Measurements from ENCODE around the gene SGPP2. TPM values are rescaled to one million over a fixed set of nuclear protein-coding genes. Genes with fewer than 3 reads are reported as not detected.

The SGPP2 gene
- total RNA-seq, 2 donors from 2014 or later: 3.3 to 3.7 TPM

DNA sequence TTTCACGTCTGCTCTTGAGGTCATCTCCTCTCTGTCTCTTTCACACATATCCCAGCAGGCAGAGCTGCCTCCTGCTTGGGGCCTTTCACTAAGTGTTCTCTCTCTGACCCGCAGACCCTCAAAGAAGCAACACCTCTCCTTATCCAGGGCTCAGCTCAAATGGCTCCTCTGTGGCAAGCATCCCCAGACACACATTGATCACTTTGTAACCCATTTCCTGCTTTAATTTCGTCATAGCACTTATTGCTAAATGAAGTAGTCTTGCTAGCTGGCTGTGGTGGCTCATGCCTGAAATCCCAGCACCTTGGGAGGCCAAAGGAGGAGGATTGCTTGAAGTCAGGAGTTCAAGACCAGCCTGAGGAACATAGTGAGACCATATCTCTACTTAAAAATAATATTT, 41.4 kb downstream of the SGPP2 start:
- Histone ChIP-seq H3K4me1 (replicated peaks) (no peaks in the 10 kb centered on the region), H3K36me3 (no peaks in the 10 kb centered on the region), H3K27me3 (replicated peaks; ENCODE audit: insufficient read depth) (no peaks in the 10 kb centered on the region), H3K27ac (no peak overlapping the region), H3K4me3 (no peak overlapping the region), H3K9me3 (no peaks in the 10 kb centered on the region)
- DNase-seq (ENCODE audit: low spot score): no peak
- no peak for TF ChIP-seq POLR2A (IDR thresholded peaks at IDR 0.05)
- 91% methylated on average over 3 of the region's 3 CpGs for WGBS
- intact Hi-C loops (cut with DNase I): no loop called here

DNA sequence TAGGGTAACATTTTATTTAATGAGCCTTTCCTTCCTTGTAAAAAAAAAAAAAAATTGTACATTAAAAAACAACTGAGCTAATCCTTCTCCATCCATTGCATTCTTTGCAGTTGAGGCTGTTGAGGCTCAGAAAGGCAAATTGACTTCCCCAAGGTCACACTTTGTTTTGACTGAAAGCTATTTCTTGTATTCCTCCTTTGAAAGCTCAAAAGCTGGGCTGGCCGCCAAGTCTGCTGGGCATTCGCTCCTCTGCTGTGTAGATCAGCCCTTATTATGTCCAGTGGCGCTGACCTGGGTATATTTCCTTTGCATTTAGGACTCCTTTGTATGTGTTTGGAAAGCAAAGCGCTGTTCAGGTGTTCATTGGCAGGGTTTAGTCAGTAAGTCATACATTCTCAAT, 44.0 kb downstream of the SGPP2 start:
- Histone ChIP-seq H3K27ac (no peak overlapping the region), H3K36me3 (no peaks in the 10 kb centered on the region), H3K4me1 (replicated peaks) (no peaks in the 10 kb centered on the region), H3K27me3 (replicated peaks; ENCODE audit: insufficient read depth) (no peaks in the 10 kb centered on the region), H3K4me3 (no peak overlapping the region), H3K9me3 (no peaks in the 10 kb centered on the region)
- intact Hi-C loops (cut with DNase I): no loop called here
- DNase-seq (ENCODE audit: low spot score): no peak
- WGBS: 84% methylated on average over 4 of the region's 4 CpGs
- TF ChIP-seq, protein P1, sequence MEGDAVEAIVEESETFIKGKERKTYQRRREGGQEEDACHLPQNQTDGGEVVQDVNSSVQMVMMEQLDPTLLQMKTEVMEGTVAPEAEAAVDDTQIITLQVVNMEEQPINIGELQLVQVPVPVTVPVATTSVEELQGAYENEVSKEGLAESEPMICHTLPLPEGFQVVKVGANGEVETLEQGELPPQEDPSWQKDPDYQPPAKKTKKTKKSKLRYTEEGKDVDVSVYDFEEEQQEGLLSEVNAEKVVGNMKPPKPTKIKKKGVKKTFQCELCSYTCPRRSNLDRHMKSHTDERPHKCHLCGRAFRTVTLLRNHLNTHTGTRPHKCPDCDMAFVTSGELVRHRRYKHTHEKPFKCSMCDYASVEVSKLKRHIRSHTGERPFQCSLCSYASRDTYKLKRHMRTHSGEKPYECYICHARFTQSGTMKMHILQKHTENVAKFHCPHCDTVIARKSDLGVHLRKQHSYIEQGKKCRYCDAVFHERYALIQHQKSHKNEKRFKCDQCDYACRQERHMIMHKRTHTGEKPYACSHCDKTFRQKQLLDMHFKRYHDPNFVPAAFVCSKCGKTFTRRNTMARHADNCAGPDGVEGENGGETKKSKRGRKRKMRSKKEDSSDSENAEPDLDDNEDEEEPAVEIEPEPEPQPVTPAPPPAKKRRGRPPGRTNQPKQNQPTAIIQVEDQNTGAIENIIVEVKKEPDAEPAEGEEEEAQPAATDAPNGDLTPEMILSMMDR (IDR thresholded peaks at IDR 0.05): no peak
- TF ChIP-seq POLR2A (IDR thresholded peaks at IDR 0.05) (no peak), POLR2AphosphoS5 (IDR thresholded peaks at IDR 0.05) (no peak)

DNA sequence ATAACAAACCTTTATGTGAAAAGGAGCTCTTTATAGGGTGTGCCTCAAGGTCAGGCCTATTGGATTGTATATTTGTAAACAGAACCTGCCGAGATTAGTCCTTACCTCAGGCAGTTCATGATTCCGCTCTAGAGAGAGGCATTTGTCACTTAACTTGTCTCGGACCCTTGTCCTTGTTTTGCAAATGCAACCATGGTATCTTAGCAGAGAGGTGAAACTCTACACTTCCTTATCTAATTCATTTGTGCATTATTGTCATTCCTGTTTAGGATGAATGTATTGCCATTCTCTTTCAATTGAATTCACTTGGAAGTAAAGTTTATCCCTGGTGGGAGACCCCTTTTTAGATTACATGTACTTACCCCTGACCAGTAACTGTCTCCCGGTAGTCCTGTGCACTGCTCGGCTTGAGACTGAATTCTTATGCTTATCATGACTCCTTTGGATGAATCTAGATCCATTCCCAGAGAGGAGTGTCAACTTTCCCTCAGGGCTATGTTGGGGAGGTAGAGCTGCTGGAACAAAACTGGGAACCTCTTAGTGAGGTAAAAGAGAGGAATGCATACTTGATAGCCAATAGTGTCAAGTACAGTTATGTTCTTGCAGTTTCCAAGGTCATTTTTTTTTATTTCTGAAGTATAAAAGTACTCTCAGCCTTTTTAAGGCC, 46.6 kb downstream of the SGPP2 start:
- H3K27me3 ChIP-seq (replicated peaks; ENCODE audit: insufficient read depth): no peaks in the 10 kb centered on the region
- H3K4me1 ChIP-seq (replicated peaks): no peaks in the 10 kb centered on the region
- H3K27ac ChIP-seq: no peak overlapping the region
- H3K9me3 ChIP-seq: no peaks in the 10 kb centered on the region
- DNase-seq (ENCODE audit: low spot score): no peak
- no peak overlapping the region for H3K4me3 ChIP-seq
- no peaks in the 10 kb centered on the region for H3K36me3 ChIP-seq
- intact Hi-C loops (cut with DNase I): no loop called here
- TF ChIP-seq POLR2A (IDR thresholded peaks at IDR 0.05) (no peak), POLR2AphosphoS5 (IDR thresholded peaks at IDR 0.05) (no peak)
- TF ChIP-seq, protein P1 (IDR thresholded peaks at IDR 0.05): no peak
- WGBS: 81% methylated on average over 5 of the region's 5 CpGs

DNA sequence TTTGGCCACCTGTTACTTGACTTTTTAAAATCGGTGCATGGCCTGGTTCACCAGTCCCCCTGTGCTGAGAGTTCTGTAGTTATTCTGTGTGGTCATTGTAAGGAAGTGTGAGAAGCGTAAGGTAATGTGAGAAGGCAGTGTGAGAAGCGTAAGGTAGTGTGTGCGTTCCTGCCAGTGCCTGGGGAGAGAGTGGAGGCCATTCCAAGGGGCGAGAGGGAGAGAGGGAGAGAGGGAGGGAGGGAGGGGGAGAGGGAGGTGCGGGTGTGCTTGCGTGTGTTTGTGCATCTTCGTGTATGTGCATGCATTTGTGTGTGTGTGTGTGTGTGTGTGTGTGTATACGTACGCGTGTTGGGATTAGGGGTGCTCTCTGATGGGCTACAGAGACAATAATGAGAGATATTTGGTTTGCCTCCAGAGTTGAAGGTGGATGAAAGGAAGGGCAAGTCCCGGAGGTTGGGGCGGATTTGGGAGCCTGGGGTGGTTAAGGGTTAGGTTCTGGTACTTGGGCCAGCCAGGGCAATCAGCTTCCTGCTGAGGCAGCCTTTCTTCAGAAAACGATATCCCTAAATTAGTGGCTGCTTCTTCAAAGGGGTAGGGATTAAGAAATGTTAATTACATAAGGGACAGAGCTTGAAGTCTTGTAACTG, 53.7 kb downstream of the SGPP2 start:
- Histone ChIP-seq H3K27me3 (replicated peaks; ENCODE audit: insufficient read depth) (no peaks in the 10 kb centered on the region), H3K27ac (no peak overlapping the region), H3K4me3 (no peak overlapping the region), H3K9me3 (no peaks in the 10 kb centered on the region), H3K4me1 (replicated peaks) (no peaks in the 10 kb centered on the region), H3K36me3 (no peaks in the 10 kb centered on the region)
- 61% methylated on average over 14 of the region's 14 CpGs for whole genome bisulfite sequencing
- TF ChIP-seq, protein P1 (IDR thresholded peaks at IDR 0.05): no peak
- TF ChIP-seq POLR2AphosphoS5 (IDR thresholded peaks at IDR 0.05): no peak
- no peak for TF ChIP-seq POLR2A (IDR thresholded peaks at IDR 0.05)
- DNase-seq (ENCODE audit: low spot score): no peak
- intact Hi-C loops (cut with DNase I): no loop called here

DNA sequence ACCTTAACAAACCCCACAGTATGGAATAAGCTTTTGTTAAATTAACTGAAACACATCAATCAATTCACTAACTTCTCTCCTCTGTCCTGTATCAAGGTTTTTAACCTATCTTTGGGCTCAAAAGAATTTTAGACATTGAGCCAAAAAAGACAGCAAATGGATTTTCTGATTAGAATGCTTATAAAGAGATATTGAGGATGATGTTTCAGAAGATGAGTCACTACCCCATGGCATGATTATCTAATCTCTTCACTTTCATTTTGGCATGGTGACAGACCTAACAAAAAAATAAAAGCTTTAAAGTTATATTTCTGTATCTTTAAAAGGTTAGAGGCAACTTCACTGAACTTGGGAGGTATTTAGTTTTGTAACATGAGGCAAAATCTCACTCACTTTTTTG, 55.5 kb downstream of the SGPP2 start:
- no peak overlapping the region for H3K27ac ChIP-seq
- H3K27me3 ChIP-seq (replicated peaks; ENCODE audit: insufficient read depth): no peaks in the 10 kb centered on the region
- TF ChIP-seq, protein P1 (IDR thresholded peaks at IDR 0.05): no peak
- TF ChIP-seq POLR2A (IDR thresholded peaks at IDR 0.05) (no peak), POLR2AphosphoS5 (IDR thresholded peaks at IDR 0.05) (no peak)
- no peaks in the 10 kb centered on the region for H3K36me3 ChIP-seq
- no peaks in the 10 kb centered on the region for H3K4me1 ChIP-seq (replicated peaks)
- H3K4me3 ChIP-seq: no peak overlapping the region
- intact Hi-C loops (cut with DNase I): no loop called here
- no peak for DNase-seq (ENCODE audit: low spot score)
- H3K9me3 ChIP-seq: no peaks in the 10 kb centered on the region
